Fibroblast of the aortic adventitia (primary cell): Measurements from ENCODE around the gene ZNF692. TPM values are rescaled to one million over a fixed set of nuclear protein-coding genes. Genes with fewer than 3 reads are reported as not detected.
"Not testable (repeated sequence)": the region's sequence is repeated elsewhere in the genome, so short reads cannot be mapped to it uniquely, and the experiment has no call there.

Experiments
- DNase-seq: peaks from one replicate; pipeline ENCODE4 v3.0.0-alpha.2; 2010; ENCODE audit warnings: low read depth
- H3K4me3 ChIP-seq: 2 replicates; pipeline ENCODE4 v1.5.1; 2011; ENCODE audit warnings: low read depth, mild to moderate bottlenecking, control low read depth, low read length, moderate library complexity
- CTCF ChIP-seq: IDR thresholded peaks from 2 replicates; pipeline ENCODE4 v1.5.1; 2011; ENCODE audit warnings: mild to moderate bottlenecking, low read length, control low read depth, inconsistent platforms; ENCODE audit not compliant: insufficient read depth
- total RNA-seq: library from RNA; depleted of rRNA; stranded (reverse); fragments of >200 nt; gene quantifications from 2 replicates; pipeline ENCODE4 v1.2.3, GENCODE V29; 2012; ENCODE audit warnings: low replicate concordance

ZNF692 gene
- total RNA-seq, 1 donor: 8.9 TPM

- TF ChIP-seq CTCF: no peak
- no peak for DNase-seq
- H3K4me3 ChIP-seq: peak overlapping the region; percentile 79
Observed at GRCh38 chr1:248837045-248837780, 21.7 kb downstream of the ZNF692 start.

GRCh38 chr1:248834343-248834940 lies 24.4 kb downstream of the ZNF692 start:
- no peak for TF ChIP-seq CTCF

GRCh38 chr1:248831842-248832241 lies 27.0 kb downstream of the ZNF692 start:
- no peak for TF ChIP-seq CTCF

More at GRCh38 chr1:248834343-248834940, 24.4 kb downstream of the ZNF692 start:
- no peak overlapping the region for H3K4me3 ChIP-seq
- DNase-seq: no peak

GRCh38 chr1:248830718-248831017 lies 28.2 kb downstream of the ZNF692 start:
- DNase-seq, H3K4me3 ChIP-seq: not testable (repeated sequence)

More at GRCh38 chr1:248831842-248832241, 27.0 kb downstream of the ZNF692 start:
- no peak for DNase-seq
- no peak overlapping the region for H3K4me3 ChIP-seq

GRCh38 chr1:248828845-248829244 lies 30.0 kb downstream of the ZNF692 start:
- no peak overlapping the region for H3K4me3 ChIP-seq
- DNase-seq: peak; percentile 94
- no peak for TF ChIP-seq CTCF

- peak; percentile 72 for TF ChIP-seq CTCF
- H3K4me3 ChIP-seq: peak within 1 kb of the TSS; percentile 100
- peak; percentile 95 for DNase-seq
Observed at GRCh38 chr1:248825909-248826760, 32.8 kb downstream of the ZNF692 start, which contains the start of gene SH3BP5L. SH3BP5L (minus strand) TSS chr1:248825915; CDS start chr1:248824935, 980 bp downstream.

- no peak for DNase-seq
- H3K4me3 ChIP-seq: peak overlapping the region; percentile 100
- no peak for TF ChIP-seq CTCF
Observed at GRCh38 chr1:248825573-248825908, 33.3 kb downstream of the ZNF692 start.
